ENCODE data around the gene CNEP1R1. TPM values are rescaled to one million over a fixed set of nuclear protein-coding genes. Genes with fewer than 3 reads are reported as not detected.

CNEP1R1 gene
- total RNA-seq, 1 donor from 2014 or later, result 23.9 TPM

DNA sequence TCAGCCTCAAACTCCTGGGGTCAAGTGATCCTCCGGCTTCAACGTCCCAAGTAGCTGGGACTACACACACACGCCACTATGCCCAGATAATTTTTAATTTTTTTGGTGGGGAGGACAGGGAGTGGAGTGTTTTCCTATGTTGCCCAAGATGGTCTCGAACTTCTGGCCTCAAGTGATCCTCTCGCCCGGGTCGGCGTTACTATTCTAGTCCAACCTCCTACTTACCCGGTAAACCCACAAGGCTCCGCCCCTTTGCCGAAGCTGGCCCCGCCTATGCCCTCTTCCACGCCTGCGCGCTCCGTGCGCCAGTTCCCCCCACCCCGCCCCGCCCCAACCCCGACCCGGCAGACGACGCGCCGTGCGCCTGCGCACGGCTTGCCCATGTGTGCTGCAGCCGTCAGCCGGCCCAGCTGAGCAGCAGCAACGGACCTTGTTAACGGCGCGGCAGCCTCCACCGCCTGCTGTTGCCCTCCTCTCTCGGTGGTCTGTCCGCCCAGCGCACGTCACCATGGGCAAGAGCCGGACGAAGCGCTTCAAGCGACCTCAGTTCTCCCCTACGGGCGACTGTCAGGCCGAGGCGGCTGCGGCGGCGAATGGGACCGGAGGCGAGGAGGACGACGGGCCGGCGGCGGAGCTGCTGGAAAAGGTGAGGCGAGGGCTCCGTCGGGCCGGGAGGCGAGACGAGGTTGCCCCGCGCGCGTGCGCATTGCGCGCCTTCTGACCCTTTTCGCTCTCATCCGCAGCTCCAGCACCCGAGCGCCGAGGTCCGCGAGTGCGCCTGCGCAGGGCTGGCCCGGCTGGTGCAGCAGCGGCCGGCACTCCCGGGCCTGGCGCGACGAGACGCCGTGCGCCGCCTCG is 40.8 kb downstream of the CNEP1R1 start, which contains the start of gene HEATR3:
HEATR3 (plus strand) TSS at position 347 of the 858 bp plus-strand sequence; CDS start at position 509, 162 bp downstream.
- peak; percentile 42 for DNase-seq (ENCODE audit: low read depth)
- no peaks in the 10 kb centered on the region for H3K36me3 ChIP-seq (ENCODE audit: control insufficient read depth, insufficient read depth, low read length)
- H3K4me3 ChIP-seq (ENCODE audit: low read depth, low read length), result peak within 1 kb of the TSS; percentile 88
- no peaks in the 10 kb centered on the region for H3K27me3 ChIP-seq (ENCODE audit: control insufficient read depth, insufficient read depth, low read length)
- TF ChIP-seq, protein P1, sequence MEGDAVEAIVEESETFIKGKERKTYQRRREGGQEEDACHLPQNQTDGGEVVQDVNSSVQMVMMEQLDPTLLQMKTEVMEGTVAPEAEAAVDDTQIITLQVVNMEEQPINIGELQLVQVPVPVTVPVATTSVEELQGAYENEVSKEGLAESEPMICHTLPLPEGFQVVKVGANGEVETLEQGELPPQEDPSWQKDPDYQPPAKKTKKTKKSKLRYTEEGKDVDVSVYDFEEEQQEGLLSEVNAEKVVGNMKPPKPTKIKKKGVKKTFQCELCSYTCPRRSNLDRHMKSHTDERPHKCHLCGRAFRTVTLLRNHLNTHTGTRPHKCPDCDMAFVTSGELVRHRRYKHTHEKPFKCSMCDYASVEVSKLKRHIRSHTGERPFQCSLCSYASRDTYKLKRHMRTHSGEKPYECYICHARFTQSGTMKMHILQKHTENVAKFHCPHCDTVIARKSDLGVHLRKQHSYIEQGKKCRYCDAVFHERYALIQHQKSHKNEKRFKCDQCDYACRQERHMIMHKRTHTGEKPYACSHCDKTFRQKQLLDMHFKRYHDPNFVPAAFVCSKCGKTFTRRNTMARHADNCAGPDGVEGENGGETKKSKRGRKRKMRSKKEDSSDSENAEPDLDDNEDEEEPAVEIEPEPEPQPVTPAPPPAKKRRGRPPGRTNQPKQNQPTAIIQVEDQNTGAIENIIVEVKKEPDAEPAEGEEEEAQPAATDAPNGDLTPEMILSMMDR (IDR thresholded peaks at IDR 0.05; ENCODE audit: insufficient read depth, low read length, poor library complexity, severe bottlenecking), result no peak

DNA sequence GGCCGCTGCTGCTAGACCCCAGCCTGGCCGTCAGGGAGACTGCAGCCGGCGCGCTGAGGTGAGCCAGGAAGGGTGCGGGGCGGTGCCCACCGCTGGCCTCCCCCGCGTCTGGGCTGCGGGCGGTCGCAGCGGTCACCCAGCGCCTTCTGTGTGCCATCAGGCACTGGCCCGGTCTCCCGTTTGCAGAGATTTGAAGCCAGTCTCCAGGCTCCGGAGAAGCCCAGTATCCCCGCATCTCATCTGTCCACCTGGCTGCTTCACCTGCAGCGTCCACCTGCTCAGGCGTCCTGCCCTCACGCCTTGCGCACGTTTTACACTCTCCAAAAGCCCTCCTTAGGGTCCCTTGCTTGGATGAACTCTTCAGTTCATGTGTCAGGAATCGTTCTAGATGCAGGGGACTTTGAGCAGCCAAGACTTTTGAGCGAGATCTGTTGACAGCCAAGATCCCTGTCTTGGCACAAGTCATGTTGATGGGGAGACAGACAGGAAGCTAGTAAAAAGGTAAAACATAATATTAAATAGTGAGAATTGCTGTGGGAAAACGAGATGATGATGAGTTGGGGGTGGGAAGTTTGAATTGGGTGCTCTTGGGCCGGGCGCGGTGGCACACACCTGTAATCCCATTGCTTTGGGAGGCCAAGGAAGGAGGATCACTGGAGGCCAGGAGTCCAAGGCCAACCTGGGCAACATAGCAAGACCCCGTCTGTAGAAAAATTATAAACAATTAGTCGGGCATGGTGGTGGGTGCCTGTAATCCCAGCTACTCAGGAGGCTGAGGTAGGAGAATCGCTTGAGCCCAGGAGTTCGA is 41.7 kb downstream of the CNEP1R1 start:
- no peaks in the 10 kb centered on the region for H3K27me3 ChIP-seq (ENCODE audit: control insufficient read depth, insufficient read depth, low read length)
- TF ChIP-seq, protein P1 (IDR thresholded peaks at IDR 0.05; ENCODE audit: insufficient read depth, low read length, poor library complexity, severe bottlenecking), result no peak
- H3K36me3 ChIP-seq (ENCODE audit: control insufficient read depth, insufficient read depth, low read length), result no peaks in the 10 kb centered on the region
- DNase-seq (ENCODE audit: low read depth), result no peak
- H3K4me3 ChIP-seq (ENCODE audit: low read depth, low read length), result peak overlapping the region; percentile 88

- no peak overlapping the region for H3K4me3 ChIP-seq (ENCODE audit: low read depth, low read length)
- DNase-seq (ENCODE audit: low read depth), result no peak
Measured at GRCh38 chr16:50067290-50067853, 42.3 kb downstream of the CNEP1R1 start.

GRCh38 chr16:50068550-50068949 is 43.5 kb downstream of the CNEP1R1 start:
- no peak for DNase-seq (ENCODE audit: low read depth)
- TF ChIP-seq, protein P1 (IDR thresholded peaks at IDR 0.05; ENCODE audit: insufficient read depth, low read length, poor library complexity, severe bottlenecking), result no peak
- H3K36me3 ChIP-seq (ENCODE audit: control insufficient read depth, insufficient read depth, low read length), result no peaks in the 10 kb centered on the region
- no peak overlapping the region for H3K4me3 ChIP-seq (ENCODE audit: low read depth, low read length)
- H3K27me3 ChIP-seq (ENCODE audit: control insufficient read depth, insufficient read depth, low read length), result no peaks in the 10 kb centered on the region

More at GRCh38 chr16:50067290-50067853, 42.3 kb downstream of the CNEP1R1 start:
- Histone ChIP-seq H3K27me3 (ENCODE audit: control insufficient read depth, insufficient read depth, low read length) (no peaks in the 10 kb centered on the region), H3K36me3 (ENCODE audit: control insufficient read depth, insufficient read depth, low read length) (no peaks in the 10 kb centered on the region)
- TF ChIP-seq, protein P1 (IDR thresholded peaks at IDR 0.05; ENCODE audit: insufficient read depth, low read length, poor library complexity, severe bottlenecking), result peak; percentile 52

DNA sequence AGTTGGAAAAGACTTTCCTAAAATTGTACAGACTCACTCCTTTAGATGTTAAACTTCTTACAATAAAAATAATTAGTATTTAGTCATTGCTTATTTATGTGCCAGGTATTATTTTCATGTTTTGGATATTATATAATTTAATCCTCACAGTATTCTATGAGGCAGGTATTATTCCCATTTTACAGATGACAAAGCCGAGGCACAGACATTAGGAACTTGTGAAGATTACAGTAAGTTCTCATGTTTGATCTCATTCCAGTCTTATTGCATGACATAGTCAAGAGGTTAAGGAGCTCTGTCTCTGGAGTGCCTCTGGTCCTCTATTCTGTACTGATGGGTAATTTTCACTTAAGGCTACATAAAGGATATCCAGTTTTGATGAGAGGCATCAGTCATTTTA is 44.0 kb downstream of the CNEP1R1 start:
- Histone ChIP-seq H3K27me3 (ENCODE audit: control insufficient read depth, insufficient read depth, low read length) (no peaks in the 10 kb centered on the region), H3K4me3 (ENCODE audit: low read depth, low read length) (no peak overlapping the region)
- TF ChIP-seq, protein P1 (IDR thresholded peaks at IDR 0.05; ENCODE audit: insufficient read depth, low read length, poor library complexity, severe bottlenecking), result no peak

More for the DNA sequence above, 44.0 kb downstream of the CNEP1R1 start:
- no peak for DNase-seq (ENCODE audit: low read depth)
- no peaks in the 10 kb centered on the region for H3K36me3 ChIP-seq (ENCODE audit: control insufficient read depth, insufficient read depth, low read length)

Measured in kidney epithelial cell (primary cell).